ENCODE results near the gene MMRN2. TPM values are rescaled to one million over a fixed set of nuclear protein-coding genes. Genes with fewer than 3 reads are reported as not detected.

Gene MMRN2
- total RNA-seq, 4 donors from 2014 or later: 27.6 to 81.2 (median 61.9) TPM

DNA sequence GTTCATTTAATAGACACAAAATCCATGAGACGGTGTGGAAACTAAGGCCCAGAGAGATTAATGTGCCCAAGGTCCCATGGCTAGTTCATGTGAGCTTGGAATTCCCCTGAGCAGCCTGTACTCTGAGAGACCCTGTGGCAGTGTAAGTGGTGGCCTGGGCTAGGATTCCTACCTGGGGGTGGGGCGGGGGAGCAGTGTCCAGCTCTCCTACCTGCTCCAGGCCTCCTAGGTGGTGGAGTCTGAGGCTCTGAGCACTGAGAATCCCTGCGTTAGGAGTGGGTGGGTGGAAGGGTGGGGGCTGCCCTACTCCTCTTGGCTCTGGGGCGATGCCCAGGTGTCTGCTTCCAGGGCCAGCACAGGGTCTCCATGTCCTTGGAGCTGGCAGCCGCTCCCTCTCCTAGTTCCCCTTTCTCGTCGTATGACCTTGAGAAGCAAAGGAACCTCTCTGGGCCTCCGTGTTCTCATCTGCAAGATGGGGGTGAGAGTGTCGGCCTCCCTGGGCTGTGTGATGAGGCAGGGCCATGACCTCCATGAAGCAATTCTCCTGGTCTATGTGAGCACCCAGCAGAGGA, 3.5 kb upstream of the MMRN2 start:
- TF ChIP-seq EP300 (IDR thresholded peaks at IDR 0.05): no peak
- TF ChIP-seq, protein P1, sequence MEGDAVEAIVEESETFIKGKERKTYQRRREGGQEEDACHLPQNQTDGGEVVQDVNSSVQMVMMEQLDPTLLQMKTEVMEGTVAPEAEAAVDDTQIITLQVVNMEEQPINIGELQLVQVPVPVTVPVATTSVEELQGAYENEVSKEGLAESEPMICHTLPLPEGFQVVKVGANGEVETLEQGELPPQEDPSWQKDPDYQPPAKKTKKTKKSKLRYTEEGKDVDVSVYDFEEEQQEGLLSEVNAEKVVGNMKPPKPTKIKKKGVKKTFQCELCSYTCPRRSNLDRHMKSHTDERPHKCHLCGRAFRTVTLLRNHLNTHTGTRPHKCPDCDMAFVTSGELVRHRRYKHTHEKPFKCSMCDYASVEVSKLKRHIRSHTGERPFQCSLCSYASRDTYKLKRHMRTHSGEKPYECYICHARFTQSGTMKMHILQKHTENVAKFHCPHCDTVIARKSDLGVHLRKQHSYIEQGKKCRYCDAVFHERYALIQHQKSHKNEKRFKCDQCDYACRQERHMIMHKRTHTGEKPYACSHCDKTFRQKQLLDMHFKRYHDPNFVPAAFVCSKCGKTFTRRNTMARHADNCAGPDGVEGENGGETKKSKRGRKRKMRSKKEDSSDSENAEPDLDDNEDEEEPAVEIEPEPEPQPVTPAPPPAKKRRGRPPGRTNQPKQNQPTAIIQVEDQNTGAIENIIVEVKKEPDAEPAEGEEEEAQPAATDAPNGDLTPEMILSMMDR (IDR thresholded peaks at IDR 0.05): no peak
- no peak for TF ChIP-seq POLR2A (IDR thresholded peaks at IDR 0.05)
- DNase-seq (ENCODE audit: low spot score in 2 of 2): no peak
- no peak overlapping the region for H3K4me3 ChIP-seq
- H3K4me1 ChIP-seq: peaks cover 0 to 81% (median 38%) of the 10 kb centered on the region in 4 donors
- H3K27me3 ChIP-seq: no peaks in the 10 kb centered on the region
- no peaks in the 10 kb centered on the region for H3K36me3 ChIP-seq
- WGBS, 2 donors: 84 to 88% methylated on average over 8 to 9 of the region's 9 CpGs
- H3K9me3 ChIP-seq: no peaks in the 10 kb centered on the region
- H3K27ac ChIP-seq: peak overlapping the region in 1 of 4 donors; percentile 18

DNA sequence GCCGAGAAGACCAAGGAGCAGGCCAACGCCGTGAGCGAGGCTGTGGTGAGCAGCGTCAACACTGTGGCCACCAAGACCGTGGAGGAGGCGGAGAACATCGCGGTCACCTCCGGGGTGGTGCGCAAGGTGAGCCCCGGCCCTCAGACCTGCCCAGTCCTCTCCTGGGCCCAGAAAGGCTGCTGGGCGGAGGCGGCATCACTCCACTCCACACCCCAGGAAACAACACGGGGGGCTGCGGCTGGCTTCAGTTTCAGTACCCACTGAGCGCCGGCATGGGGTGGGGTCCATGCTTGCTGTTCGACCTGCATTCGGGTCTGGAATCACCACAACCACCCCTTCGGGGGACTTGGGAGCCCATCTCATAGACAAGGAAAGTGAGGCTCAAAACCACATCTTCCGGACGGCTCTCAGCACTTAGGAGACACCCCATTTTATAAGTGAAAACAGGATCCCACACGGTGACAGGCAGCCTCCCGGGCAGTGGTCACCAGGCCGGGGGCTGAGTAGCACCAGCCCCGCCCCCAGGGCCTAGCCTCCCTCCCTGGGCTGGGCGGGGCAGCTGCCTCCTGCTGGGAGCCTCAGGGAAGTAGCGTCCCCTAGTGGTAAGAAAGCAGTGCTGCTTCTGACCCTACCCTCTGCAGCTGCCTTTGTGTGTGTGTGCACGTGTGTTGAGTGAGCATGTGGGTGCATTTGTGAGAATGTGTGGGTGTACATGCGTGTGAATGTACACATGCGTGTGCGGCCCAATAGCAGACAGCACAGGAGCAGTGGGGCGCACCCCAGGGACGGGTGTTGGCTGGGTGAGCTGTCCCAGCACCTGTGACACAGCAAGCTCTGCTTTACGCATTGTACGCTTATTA, 2.8 kb upstream of the MMRN2 start:
- H3K36me3 ChIP-seq: no peaks in the 10 kb centered on the region
- no peaks in the 10 kb centered on the region for H3K27me3 ChIP-seq
- H3K4me3 ChIP-seq: peak overlapping the region in 1 of 4 donors; percentile 44
- WGBS, 2 donors: 69 to 77% methylated on average over 30 to 34 of the region's 37 CpGs
- peak in 1 of 2 donors; percentile 19 for DNase-seq (ENCODE audit: low spot score in 2 of 2)
- no peak for TF ChIP-seq POLR2A (IDR thresholded peaks at IDR 0.05)
- TF ChIP-seq EP300 (IDR thresholded peaks at IDR 0.05): peak in 1 of 2 donors; percentile 18
- TF ChIP-seq, protein P1 (IDR thresholded peaks at IDR 0.05): peak; percentile 77 to 96 (median 94)
- H3K27ac ChIP-seq: peak overlapping the region; percentile 67 to 94 (median 84)
- peaks cover 0 to 81% (median 41%) of the 10 kb centered on the region in 4 donors for H3K4me1 ChIP-seq
- H3K9me3 ChIP-seq: no peaks in the 10 kb centered on the region

DNA sequence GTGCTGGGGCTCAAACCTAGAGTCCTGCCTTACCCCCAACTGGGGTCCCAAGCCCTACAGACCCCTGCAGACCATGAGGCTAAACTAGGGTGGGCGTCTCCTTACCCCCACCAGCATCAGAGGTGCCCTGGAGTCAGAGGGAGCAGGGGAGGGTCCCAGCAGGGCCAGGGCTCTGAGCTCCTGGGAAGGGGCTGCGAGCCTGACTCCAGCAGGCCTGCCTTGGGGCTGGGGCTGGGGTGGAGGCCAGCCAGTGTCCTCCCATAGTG, 2.3 kb upstream of the MMRN2 start:
- peaks cover 3 to 83% (median 46%) of the 10 kb centered on the region in 4 donors for H3K4me1 ChIP-seq
- peak overlapping the region; percentile 67 to 94 (median 84) for H3K27ac ChIP-seq
- TF ChIP-seq EP300 (IDR thresholded peaks at IDR 0.05) (no peak), POLR2A (IDR thresholded peaks at IDR 0.05) (no peak)
- TF ChIP-seq, protein P1 (IDR thresholded peaks at IDR 0.05): no peak
- DNase-seq (ENCODE audit: low spot score in 2 of 2): no peak
- H3K36me3 ChIP-seq: no peaks in the 10 kb centered on the region
- H3K4me3 ChIP-seq: peak overlapping the region in 2 of 4 donors; percentile 15 to 44
- WGBS, 2 donors: 58 to 100% methylated on average over 2 of the region's 2 CpGs
- H3K27me3 ChIP-seq: no peaks in the 10 kb centered on the region
- no peaks in the 10 kb centered on the region for H3K9me3 ChIP-seq

DNA sequence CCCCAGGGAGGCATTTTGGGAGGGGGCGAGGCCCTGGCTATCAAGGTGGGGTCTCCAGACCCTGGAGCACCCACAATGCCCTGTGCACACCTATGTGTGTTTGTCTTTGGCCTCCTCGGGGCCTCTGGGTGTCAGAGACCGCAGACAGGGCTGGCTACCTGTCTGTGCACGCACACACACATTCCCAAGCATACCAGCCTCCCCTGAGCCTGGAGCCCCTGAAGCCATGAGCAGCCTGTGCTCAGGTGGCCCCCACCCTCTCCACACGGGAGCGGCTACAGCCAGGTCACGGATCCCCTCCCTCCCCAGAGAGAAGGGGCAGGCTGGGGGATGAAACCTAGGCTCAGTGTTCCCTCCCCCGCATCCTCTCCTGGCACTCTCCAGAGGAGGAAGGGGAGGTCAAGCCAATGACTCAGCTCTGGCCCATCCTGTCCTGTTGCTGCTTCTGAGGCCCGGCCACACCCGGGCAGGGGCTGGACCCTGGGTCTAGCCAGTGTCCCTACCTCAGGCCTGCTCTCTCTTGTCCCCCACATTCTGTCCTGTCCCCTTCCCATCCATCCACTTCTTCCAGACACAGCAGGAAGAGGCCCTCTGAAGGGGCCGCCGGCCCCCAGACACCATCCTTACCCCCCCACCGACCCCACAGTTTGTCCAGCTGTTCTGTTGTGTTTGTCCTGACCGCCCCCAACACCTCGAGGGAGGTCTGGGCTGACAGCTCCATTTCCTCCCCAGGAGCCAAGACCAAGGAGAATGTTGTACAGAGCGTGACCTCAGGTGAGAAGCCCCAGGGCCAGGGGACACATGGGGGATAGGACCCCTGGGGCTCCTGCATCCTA, 1.7 kb upstream of the MMRN2 start:
- Histone ChIP-seq H3K36me3 (no peaks in the 10 kb centered on the region), H3K4me3 (peak overlapping the region; percentile 11 to 44 (median 23)), H3K27ac (peak overlapping the region; percentile 67 to 94 (median 84)), H3K4me1 (peaks cover 3 to 83% (median 48%) of the 10 kb centered on the region in 4 donors), H3K27me3 (no peaks in the 10 kb centered on the region), H3K9me3 (no peaks in the 10 kb centered on the region)
- peak in 1 of 2 donors; percentile 33 for TF ChIP-seq EP300 (IDR thresholded peaks at IDR 0.05)
- TF ChIP-seq, protein P1 (IDR thresholded peaks at IDR 0.05): no peak
- WGBS, 2 donors: 27 to 38% methylated on average over 16 of the region's 16 CpGs
- DNase-seq (ENCODE audit: low spot score in 2 of 2): no peak
